Activated naive CD4-positive, alpha-beta T cell treated with anti-CD3 and anti-CD28 coated beads, Interleukin-2, amount 50 U/mL, for 24 hours (primary cell): ENCODE results near the gene IFT172.
A peak's percentile ranks its signal among the peaks of the same experiment; 100 is the strongest.

ENCODE experiments used
- H3K27ac Mint-ChIP-seq: one replicate; pipeline ENCODE4 v1.8.0; 2021; ENCODE audit warnings: mild to moderate bottlenecking, mixed read lengths
- H3K27me3 Mint-ChIP-seq: one replicate; pipeline ENCODE4 v1.8.0; 2021; ENCODE audit warnings: mixed read lengths
- H3K36me3 Mint-ChIP-seq: one replicate; pipeline ENCODE4 v1.8.0; 2021; ENCODE audit warnings: mixed read lengths
- H3K4me1 Mint-ChIP-seq: one replicate; pipeline ENCODE4 v1.8.0; 2021; ENCODE audit warnings: mixed read lengths
- H3K4me3 Mint-ChIP-seq: one replicate; pipeline ENCODE4 v1.8.0; 2021; ENCODE audit warnings: mild to moderate bottlenecking, mixed read lengths
- H3K9me3 Mint-ChIP-seq: one replicate; pipeline ENCODE4 v1.8.0; 2021; ENCODE audit warnings: mixed read lengths

IFT172 gene

DNA sequence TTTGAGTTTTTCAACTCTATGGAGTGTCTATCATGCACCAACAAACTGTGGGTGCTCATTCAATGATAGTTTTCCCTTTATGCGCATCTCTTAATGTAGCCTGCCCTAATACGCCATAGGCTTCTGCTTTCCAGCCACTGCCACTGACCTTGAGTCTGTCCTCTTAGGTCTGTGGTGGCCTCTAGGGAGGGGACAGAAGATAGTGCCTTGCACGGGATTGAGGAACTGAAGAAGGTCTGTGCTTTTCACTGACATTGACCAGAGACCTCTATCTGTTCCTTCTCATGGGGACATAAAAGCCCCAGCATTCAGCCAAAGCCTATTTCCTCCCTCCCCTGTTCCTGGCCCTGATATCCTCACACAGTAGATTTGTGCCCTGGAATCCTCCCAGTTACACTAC lies 9.4 kb upstream of the IFT172 start:
- Mint-ChIP-seq H3K9me3 (no peaks in the 10 kb centered on the region), H3K27me3 (peaks cover 24% of the 10 kb centered on the region), H3K4me3 (no peak overlapping the region), H3K4me1 (peaks cover 7% of the 10 kb centered on the region), H3K36me3 (no peaks in the 10 kb centered on the region), H3K27ac (no peak overlapping the region)

- Mint-ChIP-seq H3K9me3 (no peaks in the 10 kb centered on the region), H3K36me3 (no peaks in the 10 kb centered on the region), H3K27me3 (peaks cover 28% of the 10 kb centered on the region), H3K4me3 (no peak overlapping the region), H3K4me1 (peaks cover 10% of the 10 kb centered on the region), H3K27ac (no peak overlapping the region)
These were observed 7.7 kb upstream of the IFT172 start for GRCh38 chr2:27497288-27497627.

DNA sequence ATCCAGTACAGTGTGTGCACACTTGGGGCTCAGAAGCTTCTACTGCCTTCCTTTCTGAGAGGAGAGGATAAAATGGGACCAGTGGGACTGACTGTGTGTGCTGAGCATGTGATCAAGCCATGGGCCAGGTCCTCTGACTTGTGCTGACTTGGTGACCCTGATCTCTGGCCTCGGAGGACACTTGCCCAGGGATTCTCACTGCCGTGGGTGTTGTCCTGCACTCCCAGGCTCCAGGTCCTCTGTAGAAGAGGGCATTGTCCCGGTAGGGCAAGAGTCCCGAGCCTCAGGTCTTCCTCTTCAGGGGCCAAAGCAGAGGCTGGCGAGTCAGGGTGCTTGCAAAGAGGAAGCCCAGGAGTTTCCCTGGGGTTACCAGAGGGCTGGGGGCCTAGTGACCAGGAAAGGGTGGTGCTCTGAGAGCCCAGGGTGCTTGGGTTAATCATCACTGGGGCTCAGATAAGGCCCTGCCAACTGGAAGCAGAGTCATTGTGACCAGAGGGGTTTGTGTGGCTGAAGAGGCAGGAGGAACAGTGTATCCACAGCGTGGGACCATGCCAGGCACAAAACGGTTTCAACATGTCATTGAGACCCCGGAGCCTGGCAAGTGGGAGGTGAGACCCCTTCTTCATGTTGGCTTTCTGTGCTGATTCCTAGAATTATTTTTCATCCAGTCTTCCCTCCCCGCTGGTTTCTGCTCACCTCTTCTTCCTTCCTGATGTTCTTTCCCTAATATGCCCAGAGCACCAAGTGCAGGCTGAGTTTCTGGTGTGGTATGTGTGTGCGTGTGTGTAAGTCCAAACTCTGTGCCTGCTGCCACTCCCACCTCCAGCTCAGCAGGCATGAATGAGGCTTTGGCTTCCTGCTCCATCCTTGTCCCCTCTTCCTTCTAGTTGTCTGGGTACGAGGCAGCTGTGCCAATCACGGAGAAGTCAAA lies 7.1 kb upstream of the IFT172 start, which contains the start of gene GCKR:
Gene GCKR, plus strand, starts transcription at position 483 of the 931 bp plus-strand sequence. Its CDS starts 66 bp downstream, at position 549.
- H3K27ac Mint-ChIP-seq, result no peak within 1 kb of the TSS
- peaks cover 10% of the 10 kb centered on the region for H3K4me1 Mint-ChIP-seq
- H3K27me3 Mint-ChIP-seq, result peaks cover 28% of the 10 kb centered on the region

GRCh38 chr2:27495840-27496356 lies 6.4 kb upstream of the IFT172 start:
- Mint-ChIP-seq H3K27me3 (peaks cover 28% of the 10 kb centered on the region), H3K4me1 (peaks cover 10% of the 10 kb centered on the region), H3K9me3 (no peaks in the 10 kb centered on the region), H3K4me3 (peak overlapping the region; percentile 66), H3K36me3 (no peaks in the 10 kb centered on the region), H3K27ac (no peak overlapping the region)

More for the DNA sequence above, 7.1 kb upstream of the IFT172 start, which contains the start of gene GCKR:
- Mint-ChIP-seq H3K36me3 (no peaks in the 10 kb centered on the region), H3K4me3 (peak within 1 kb of the TSS; percentile 66), H3K9me3 (no peaks in the 10 kb centered on the region)

DNA sequence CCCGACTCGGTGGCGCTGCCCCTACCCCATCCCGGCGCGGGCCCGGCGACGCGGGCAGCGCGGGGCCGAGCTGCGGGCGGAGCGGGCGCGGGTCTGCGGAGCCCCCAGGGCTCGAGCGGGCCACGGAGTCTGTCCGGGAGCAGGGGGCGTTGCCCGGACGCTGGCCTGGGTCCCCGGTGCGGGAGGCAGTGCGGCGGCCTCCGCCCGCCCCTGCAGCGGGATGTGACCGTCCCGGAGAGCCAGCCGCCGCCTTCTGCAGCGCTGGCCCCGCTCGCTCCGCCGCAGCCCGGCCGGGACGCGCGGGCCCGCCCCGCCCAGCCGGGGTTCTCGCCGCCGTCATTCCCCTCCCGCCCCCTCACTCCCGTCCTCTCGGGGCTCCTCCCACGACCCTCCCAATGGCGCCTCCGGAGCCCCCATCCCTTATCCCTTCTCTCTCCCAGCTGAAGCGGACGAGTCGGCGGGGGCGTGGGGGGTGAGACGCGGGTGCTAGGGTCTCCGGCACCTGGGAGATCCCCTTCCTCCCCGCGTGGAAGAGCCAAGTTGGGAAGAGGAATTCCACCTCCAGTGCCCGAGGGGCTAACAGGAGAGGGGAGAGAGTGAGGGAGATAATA lies 5.5 kb upstream of the IFT172 start, which contains the start of gene FNDC4:
Gene FNDC4, minus strand, starts transcription at position 257 of the 611 bp plus-strand sequence. CDS start 521 bp downstream, outside the sequence.
- H3K27me3 Mint-ChIP-seq, result peaks cover 28% of the 10 kb centered on the region

GRCh38 chr2:27494284-27494943 lies 4.9 kb upstream of the IFT172 start:
- Mint-ChIP-seq H3K4me1 (peaks cover 21% of the 10 kb centered on the region), H3K27me3 (peaks cover 28% of the 10 kb centered on the region), H3K4me3 (peak overlapping the region; percentile 34), H3K27ac (no peak overlapping the region), H3K9me3 (no peaks in the 10 kb centered on the region), H3K36me3 (no peaks in the 10 kb centered on the region)

More for the DNA sequence above, 5.5 kb upstream of the IFT172 start, which contains the start of gene FNDC4:
- Mint-ChIP-seq H3K27ac (no peak within 1 kb of the TSS), H3K9me3 (no peaks in the 10 kb centered on the region), H3K36me3 (no peaks in the 10 kb centered on the region), H3K4me1 (peaks cover 14% of the 10 kb centered on the region), H3K4me3 (peak within 1 kb of the TSS; percentile 66)

GRCh38 chr2:27493948-27494283 lies 4.4 kb upstream of the IFT172 start:
- Mint-ChIP-seq H3K27ac (no peak overlapping the region), H3K9me3 (no peaks in the 10 kb centered on the region), H3K27me3 (peaks cover 28% of the 10 kb centered on the region), H3K36me3 (no peaks in the 10 kb centered on the region), H3K4me3 (peak overlapping the region; percentile 34), H3K4me1 (peaks cover 25% of the 10 kb centered on the region)

GRCh38 chr2:27492557-27492956 lies 3.0 kb upstream of the IFT172 start:
- no peak overlapping the region for H3K27ac Mint-ChIP-seq
- no peaks in the 10 kb centered on the region for H3K9me3 Mint-ChIP-seq
- H3K27me3 Mint-ChIP-seq, result peaks cover 24% of the 10 kb centered on the region
- H3K36me3 Mint-ChIP-seq, result no peaks in the 10 kb centered on the region
- H3K4me3 Mint-ChIP-seq, result no peak overlapping the region
- peaks cover 25% of the 10 kb centered on the region for H3K4me1 Mint-ChIP-seq

DNA sequence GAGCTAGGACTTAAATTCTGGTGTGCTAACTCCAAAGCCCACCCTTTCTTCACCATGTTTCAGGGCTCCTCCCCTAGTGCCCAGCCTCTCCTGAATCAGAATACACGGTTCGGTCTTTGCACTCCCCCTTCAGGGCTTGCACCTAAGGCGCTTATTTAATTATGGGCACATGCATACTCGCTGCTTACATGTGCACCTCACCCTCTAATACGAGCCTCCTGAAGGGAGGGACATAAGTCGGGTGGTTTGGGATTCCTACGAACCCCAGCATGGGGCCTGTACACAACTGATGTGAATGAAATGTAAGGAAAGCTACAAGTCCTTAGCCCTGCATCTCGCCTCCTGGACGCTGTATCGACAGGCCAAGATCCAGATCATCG lies 435 bp downstream of the IFT172 start:
- Mint-ChIP-seq H3K9me3 (no peaks in the 10 kb centered on the region), H3K4me1 (peaks cover 18% of the 10 kb centered on the region), H3K4me3 (peak overlapping the region; percentile 70), H3K27ac (peak overlapping the region; percentile 69), H3K27me3 (peaks cover 5% of the 10 kb centered on the region), H3K36me3 (peaks cover 2% of the 10 kb centered on the region)

DNA sequence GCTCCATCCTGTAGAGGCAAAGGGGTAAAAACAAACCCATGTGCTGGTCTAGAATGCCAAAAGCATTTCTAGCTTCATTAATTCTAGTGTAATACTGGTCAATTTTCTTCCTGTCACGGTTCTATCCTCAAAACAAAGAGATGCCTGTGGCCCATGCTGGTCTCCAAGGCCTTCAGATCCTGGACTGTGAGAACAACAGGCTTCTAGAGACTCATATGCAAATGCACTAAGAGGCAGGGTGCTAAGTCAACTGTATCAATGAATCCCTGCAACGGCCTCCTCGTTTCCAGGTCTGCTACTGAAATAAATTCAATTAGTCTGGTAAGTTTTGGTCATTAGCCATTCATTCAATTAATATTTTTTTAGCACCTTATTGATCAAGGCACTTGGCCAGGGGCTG lies 4.0 kb downstream of the IFT172 start:
- peaks cover 15% of the 10 kb centered on the region for H3K4me1 Mint-ChIP-seq
- H3K27me3 Mint-ChIP-seq, result no peaks in the 10 kb centered on the region
- H3K4me3 Mint-ChIP-seq, result no peak overlapping the region
- H3K9me3 Mint-ChIP-seq, result no peaks in the 10 kb centered on the region
- peaks cover 6% of the 10 kb centered on the region for H3K36me3 Mint-ChIP-seq
- H3K27ac Mint-ChIP-seq, result no peak overlapping the region

- peaks cover 5% of the 10 kb centered on the region for H3K36me3 Mint-ChIP-seq
These were observed 17.6 kb downstream of the IFT172 start for GRCh38 chr2:27471961-27472360.

GRCh38 chr2:27464443-27464842 lies 25.1 kb downstream of the IFT172 start:
- Mint-ChIP-seq H3K36me3 (peaks cover 4% of the 10 kb centered on the region), H3K27me3 (no peaks in the 10 kb centered on the region), H3K4me3 (no peak overlapping the region), H3K9me3 (no peaks in the 10 kb centered on the region), H3K4me1 (no peaks in the 10 kb centered on the region), H3K27ac (no peak overlapping the region)

More at GRCh38 chr2:27471961-27472360, 17.6 kb downstream of the IFT172 start:
- Mint-ChIP-seq H3K9me3 (no peaks in the 10 kb centered on the region), H3K27ac (no peak overlapping the region), H3K4me1 (no peaks in the 10 kb centered on the region), H3K27me3 (no peaks in the 10 kb centered on the region), H3K4me3 (no peak overlapping the region)

GRCh38 chr2:27461118-27461517 lies 28.4 kb downstream of the IFT172 start:
- Mint-ChIP-seq H3K9me3 (no peaks in the 10 kb centered on the region), H3K27me3 (no peaks in the 10 kb centered on the region), H3K36me3 (peaks cover 7% of the 10 kb centered on the region), H3K27ac (no peak overlapping the region), H3K4me3 (no peak overlapping the region), H3K4me1 (no peaks in the 10 kb centered on the region)

- no peak overlapping the region for H3K4me3 Mint-ChIP-seq
- no peaks in the 10 kb centered on the region for H3K27me3 Mint-ChIP-seq
- no peaks in the 10 kb centered on the region for H3K9me3 Mint-ChIP-seq
- H3K27ac Mint-ChIP-seq, result no peak overlapping the region
- H3K36me3 Mint-ChIP-seq, result peaks cover 7% of the 10 kb centered on the region
- H3K4me1 Mint-ChIP-seq, result no peaks in the 10 kb centered on the region
These were observed 35.6 kb downstream of the IFT172 start for GRCh38 chr2:27453968-27454367.

- Mint-ChIP-seq H3K9me3 (no peaks in the 10 kb centered on the region), H3K27me3 (no peaks in the 10 kb centered on the region), H3K27ac (no peak overlapping the region), H3K36me3 (peaks cover 4% of the 10 kb centered on the region), H3K4me1 (peaks cover 2% of the 10 kb centered on the region), H3K4me3 (no peak overlapping the region)
These were observed 38.4 kb downstream of the IFT172 start for GRCh38 chr2:27451095-27451494.
